Erythroblast (primary cell): ENCODE data around the gene H2AZ1.
"Not testable (repeated sequence)": the region's sequence is repeated elsewhere in the genome, so short reads cannot be mapped to it uniquely, and the experiment has no call there.

Source experiments
- DNase-seq, 2 experiments: peaks; one replicate each; lab custom pipeline; 2025; lab: John Stamatoyannopoulos, UW
- GATA1 ChIP-seq: IDR thresholded peaks from 2 replicates; pipeline ENCODE4 v1.6.1; 2011; ENCODE audit warnings: low read depth, mild to moderate bottlenecking, control low read depth, low read length, moderate library complexity
- POLR2A ChIP-seq: IDR thresholded peaks from 2 replicates; pipeline ENCODE4 v1.6.1; 2011; ENCODE audit warnings: mild to moderate bottlenecking, low read length

Gene H2AZ1

GRCh38 chr4:99960648-99961047 is 10.6 kb upstream of the H2AZ1 start:
- TF ChIP-seq GATA1: no peak
- TF ChIP-seq POLR2A: no peak
- DNase-seq: no peak

DNA sequence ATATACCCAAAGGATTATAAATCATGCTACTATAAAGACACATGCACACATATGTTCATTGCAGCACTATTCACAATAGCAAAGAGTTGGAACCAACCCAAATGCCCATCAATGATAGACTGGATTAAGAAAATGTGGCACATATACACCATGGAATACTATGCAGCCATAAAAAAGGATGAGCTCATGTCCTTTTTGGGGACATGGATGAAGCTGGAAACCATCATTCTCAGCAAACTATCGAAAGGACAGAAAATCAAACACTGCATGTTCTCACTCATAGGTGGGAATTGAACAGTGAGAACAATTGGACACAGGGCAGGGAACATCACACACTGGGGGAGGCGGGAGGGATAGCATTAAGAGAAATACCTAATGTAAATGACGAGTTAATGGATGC is 8.1 kb upstream of the H2AZ1 start:
- not testable (repeated sequence) for DNase-seq

DNA sequence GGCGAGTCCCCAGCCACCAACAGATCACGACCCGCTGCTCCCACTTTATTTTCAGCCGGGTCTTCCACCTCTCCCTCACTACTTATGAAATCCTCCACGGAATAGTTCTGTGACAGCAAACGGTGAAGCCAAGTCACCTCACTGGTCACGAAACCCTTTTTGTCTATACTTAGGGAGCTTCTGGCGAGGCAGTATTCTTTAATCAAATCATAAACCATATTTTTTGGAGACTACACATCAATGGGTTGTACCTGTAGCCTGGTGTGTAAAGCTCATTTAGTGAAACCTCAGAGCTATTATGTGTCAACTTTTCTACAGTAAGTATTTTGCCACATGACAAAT is 809 bp upstream of the H2AZ1 start:
- DNase-seq: no peak
- TF ChIP-seq GATA1: no peak
- TF ChIP-seq POLR2A: no peak

DNA sequence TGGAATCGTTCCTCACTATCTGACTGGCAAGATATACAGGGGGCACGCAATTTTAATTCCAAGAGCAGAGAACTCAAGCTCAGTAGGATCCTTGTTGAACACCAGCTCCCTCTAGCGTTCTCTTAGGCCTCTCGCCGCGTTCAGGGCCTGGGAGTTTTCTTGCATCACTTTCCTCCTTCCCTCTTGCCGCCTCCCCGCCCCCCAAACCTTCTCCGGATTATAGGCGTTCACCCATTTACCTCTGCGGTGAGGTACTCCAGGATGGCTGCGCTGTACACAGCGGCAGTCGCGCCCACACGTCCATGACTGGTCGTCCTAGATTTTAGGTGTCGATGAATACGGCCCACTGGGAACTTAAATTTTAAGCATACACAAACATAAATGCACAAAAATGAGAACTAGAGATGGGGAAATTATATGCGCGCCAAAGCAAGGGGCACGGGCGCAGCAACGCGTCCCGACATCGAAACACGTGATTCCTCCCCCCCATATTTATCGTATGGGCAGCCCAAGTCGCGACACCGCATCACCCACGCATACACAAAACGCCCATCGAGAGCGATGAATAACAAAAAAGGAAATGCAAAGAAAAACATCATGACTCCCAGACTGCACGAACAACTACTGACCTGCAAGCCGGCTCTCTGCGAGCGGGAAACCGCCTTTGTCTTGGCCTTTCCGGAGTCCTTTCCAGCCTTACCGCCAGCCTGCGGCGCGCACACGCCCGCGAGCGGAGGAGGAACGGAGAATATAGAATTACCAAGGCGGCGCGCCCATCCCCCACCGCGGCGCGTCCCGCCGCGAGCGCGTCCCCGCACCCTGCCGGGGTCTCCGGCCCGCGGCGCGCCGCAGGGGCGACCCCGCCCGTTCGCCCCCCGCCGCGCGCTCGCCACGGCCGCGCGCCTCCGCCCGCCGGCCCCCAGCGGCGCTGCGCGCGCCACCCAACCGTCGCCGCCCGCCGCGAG is 759 bp downstream of the H2AZ1 start:
- TF ChIP-seq GATA1: no peak
- peak; percentile 44 for TF ChIP-seq POLR2A
- DNase-seq: peak; percentile 94 to 95

DNA sequence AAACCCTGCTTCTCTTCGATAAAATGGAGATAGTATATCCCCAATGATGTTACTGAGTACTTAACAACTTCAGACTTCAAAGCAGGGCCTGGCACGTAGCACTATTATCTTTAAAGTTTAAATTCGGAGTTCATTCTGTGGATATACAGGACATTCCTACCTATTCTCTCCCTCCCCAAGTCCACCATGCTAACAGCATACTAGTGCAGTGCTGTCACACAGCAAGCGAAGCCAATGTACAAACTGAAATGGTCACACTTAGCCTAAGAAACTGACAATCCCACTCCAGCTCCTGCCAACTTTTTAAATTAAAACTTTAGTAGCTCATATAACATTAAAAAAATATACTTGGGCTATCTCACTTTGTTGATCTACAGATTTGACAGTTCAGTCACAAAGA is 2.5 kb downstream of the H2AZ1 start:
- TF ChIP-seq POLR2A: no peak
- no peak for TF ChIP-seq GATA1
- peak; percentile 38 for DNase-seq

GRCh38 chr4:99947190-99947578 is 2.9 kb downstream of the H2AZ1 start:
- no peak for DNase-seq
- peak; percentile 5 for TF ChIP-seq POLR2A
- no peak for TF ChIP-seq GATA1

DNA sequence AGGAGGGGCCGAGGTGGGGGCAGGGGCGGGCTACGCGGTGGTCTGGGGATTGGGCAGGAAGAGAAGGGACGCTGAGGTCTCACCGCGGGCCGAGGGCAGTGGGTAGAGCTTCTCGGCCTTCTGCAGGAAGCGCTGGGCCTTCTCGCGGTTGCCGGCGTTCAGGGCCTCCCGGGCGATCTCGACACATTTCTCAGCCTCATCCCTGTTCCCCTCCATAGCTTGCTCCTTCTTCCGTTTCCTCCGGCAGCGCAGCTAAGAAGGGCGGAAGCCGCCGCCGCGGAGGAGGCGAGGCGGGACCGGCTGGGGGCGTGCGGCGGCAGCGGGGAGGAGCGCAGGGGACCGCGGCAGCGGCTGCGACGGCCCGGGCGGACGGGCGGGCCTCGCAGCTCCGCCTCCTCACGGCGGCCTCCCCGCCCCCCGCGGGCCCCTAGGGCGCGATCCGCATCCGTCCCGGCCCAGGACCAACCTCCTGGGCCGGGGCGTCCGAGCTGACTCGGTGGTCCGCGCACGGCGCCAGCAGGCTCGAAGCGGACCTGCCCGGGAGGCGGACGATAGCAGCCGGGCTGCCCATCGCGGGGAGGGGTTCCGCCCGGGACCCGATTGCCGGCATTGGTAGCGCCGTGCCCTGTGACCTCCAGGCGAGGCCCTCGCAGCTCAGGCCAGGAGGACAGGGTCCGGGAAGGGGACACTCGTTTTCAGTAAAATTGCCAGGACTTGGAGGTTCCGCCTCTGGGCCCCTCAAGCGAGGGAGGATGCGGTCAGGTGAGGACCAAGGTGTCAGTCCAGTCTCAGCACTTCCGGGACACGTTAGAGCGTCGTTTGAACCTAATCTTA is 3.5 kb downstream of the H2AZ1 start, which contains the start of gene DNAJB14:
Gene DNAJB14, minus strand, starts transcription at position 263 of the 834 bp plus-strand sequence. Its CDS starts 47 bp downstream, at position 216.
- DNase-seq: peak; percentile 83 to 89
- TF ChIP-seq POLR2A (peak; percentile 64), GATA1 (no peak)

DNA sequence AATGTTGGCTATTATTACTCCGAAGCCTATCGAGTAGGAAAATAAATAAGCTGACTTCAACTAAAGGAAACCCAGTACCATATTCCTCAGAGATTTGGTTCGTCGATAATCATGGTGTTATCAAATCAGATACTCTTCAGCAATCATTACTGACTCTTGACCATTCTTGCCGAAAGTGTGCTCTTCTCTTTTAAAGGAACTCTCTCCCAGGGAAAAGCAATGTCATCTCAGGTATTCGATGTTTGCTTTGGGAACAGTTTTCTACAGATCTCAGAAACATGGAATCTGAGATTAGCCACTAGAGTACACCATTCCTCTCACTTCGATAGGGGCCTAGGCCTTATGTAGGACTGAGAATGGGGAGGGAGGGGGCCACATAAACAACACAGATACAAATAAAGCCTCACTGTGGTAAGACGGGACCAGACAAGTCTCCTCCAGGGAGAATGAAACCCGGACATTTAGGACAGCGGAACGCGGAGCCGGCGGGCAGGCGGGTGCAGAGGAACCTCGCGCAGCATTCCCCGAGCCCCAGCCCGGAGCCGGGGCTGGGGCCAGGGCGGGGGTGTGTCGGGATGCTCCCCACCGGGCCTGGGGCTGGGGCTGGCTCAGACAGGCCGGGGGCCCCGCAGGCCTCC is 4.2 kb downstream of the H2AZ1 start:
- TF ChIP-seq POLR2A (no peak), GATA1 (no peak)
- peak; percentile 56 to 70 for DNase-seq

DNA sequence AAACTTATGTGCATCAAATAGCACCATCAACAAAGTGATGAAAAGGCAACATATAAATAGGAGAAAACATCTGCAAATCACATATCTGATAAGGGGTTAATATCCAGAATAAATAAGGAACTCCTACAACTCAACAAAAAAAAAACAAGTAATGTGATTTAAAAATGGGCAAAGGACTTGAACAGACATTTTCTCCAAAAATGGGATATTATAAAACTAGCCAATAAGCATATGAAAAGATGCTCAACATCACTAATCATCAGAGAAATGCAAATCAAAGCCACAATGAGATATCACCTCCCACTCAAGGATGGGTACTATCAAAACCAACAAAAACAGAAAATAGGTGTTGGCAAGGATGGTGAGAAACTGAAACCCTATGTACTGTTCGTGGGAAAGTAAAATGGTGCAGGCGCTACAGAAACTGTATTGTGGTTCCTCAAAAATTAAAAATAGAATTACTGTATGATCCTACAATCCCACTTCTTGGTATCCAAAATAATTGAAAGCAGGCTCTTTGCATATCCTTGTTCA is 6.1 kb downstream of the H2AZ1 start:
- DNase-seq: no peak

DNA sequence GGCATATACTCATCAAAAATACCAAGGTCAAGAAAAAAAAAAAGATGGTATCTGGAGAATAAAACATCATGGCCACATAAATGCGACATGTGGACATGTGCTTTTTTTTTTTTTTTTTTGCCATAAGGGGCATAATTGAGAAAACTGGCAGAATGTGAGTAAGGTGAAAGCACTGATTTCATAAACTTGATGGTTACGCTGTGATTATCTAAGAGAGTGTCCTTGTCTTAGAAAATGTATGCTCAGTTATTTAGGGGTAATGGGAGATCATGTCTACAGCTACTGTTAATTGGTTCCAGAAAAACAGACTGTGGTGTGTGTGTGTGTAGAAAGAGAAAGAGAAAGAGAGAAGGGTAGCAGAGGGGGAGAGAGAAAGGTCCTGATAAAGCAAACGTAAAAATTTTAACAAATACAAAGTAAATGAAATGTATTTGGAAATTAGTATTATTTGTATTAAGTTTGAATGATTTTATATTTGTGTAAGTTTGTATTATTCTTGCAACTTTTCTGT is 11.8 kb downstream of the H2AZ1 start:
- no peak for TF ChIP-seq GATA1
- TF ChIP-seq POLR2A: no peak
- DNase-seq: no peak

More for the DNA sequence above, 6.1 kb downstream of the H2AZ1 start:
- no peak for TF ChIP-seq GATA1
- no peak for TF ChIP-seq POLR2A

GRCh38 chr4:99934891-99935290 is 15.2 kb downstream of the H2AZ1 start:
- DNase-seq: no peak
- no peak for TF ChIP-seq POLR2A

GRCh38 chr4:99927566-99927965 is 22.5 kb downstream of the H2AZ1 start:
- TF ChIP-seq GATA1 (no peak), POLR2A (no peak)

GRCh38 chr4:99921174-99921573 is 28.9 kb downstream of the H2AZ1 start:
- no peak for TF ChIP-seq POLR2A
- TF ChIP-seq GATA1: no peak
- no peak for DNase-seq

More at GRCh38 chr4:99927566-99927965, 22.5 kb downstream of the H2AZ1 start:
- DNase-seq: no peak
